ENCODE data around the gene ARL3. TPM values are rescaled to one million over a fixed set of nuclear protein-coding genes. Genes with fewer than 3 reads are reported as not detected.

The ARL3 gene
- total RNA-seq, 1 donor from 2014 or later: 18.2 TPM

- Histone ChIP-seq H4K20me1 (ENCODE audit: insufficient read depth, low read length) (no peaks in the 10 kb centered on the region), H3K79me2 (ENCODE audit: insufficient read depth, low read length) (no peaks in the 10 kb centered on the region), H3K36me3 (ENCODE audit: insufficient read depth, low read length) (no peaks in the 10 kb centered on the region), H3K9ac (ENCODE audit: low read length) (peak overlapping the region; percentile 78), H3K4me2 (ENCODE audit: low read length) (peak overlapping the region; percentile 83), H3K27me3 (ENCODE audit: insufficient read depth, low read length) (no peaks in the 10 kb centered on the region), H3K4me3 (ENCODE audit: insufficient read depth, low read depth, low read length) (no peak overlapping the region), H2AFZ (ENCODE audit: low read depth, low read length) (no peak overlapping the region), H3K27ac (ENCODE audit: low read depth, low read length) (peak overlapping the region; percentile 81), H3K4me1 (ENCODE audit: insufficient read depth, low read length) (peaks cover 38% of the 10 kb centered on the region), H3K9me3 (ENCODE audit: insufficient read depth, low read depth, low read length) (no peaks in the 10 kb centered on the region)
- FAIRE-seq: no peak
- TF ChIP-seq EZH2 (IDR thresholded peaks at IDR 0.05; ENCODE audit: insufficient read depth, low read length) (no peak), CTCF (IDR thresholded peaks at IDR 0.05; ENCODE audit: insufficient read depth, low read depth, low read length) (no peak)
- H3K9me3 Mint-ChIP-seq (ENCODE audit: unreplicated experiment): no peaks in the 10 kb centered on the region
- DNase-seq (ENCODE audit: low read depth): no peak
- H3K36me3 Mint-ChIP-seq (ENCODE audit: low read depth, unreplicated experiment): no peaks in the 10 kb centered on the region
- peak overlapping the region; percentile 79 for H3K4me3 Mint-ChIP-seq (ENCODE audit: unreplicated experiment)
- no peaks in the 10 kb centered on the region for H3K27me3 Mint-ChIP-seq (ENCODE audit: low read depth, unreplicated experiment)
- peak overlapping the region; percentile 100 for H3K27ac Mint-ChIP-seq (ENCODE audit: unreplicated experiment)
- peaks cover 62% of the 10 kb centered on the region for H3K4me1 Mint-ChIP-seq (ENCODE audit: low read depth, unreplicated experiment)
These were observed 39.1 kb downstream of the ARL3 start for GRCh38 chr10:102675011-102675665.

- peak overlapping the region; percentile 100 for H3K27ac Mint-ChIP-seq (ENCODE audit: unreplicated experiment)
- DNase-seq (ENCODE audit: low read depth): no peak
- H3K4me1 Mint-ChIP-seq (ENCODE audit: low read depth, unreplicated experiment): peaks cover 65% of the 10 kb centered on the region
- no peak overlapping the region for H2AFZ ChIP-seq (ENCODE audit: low read depth, low read length)
- H3K4me3 ChIP-seq (ENCODE audit: insufficient read depth, low read depth, low read length): no peak overlapping the region
- H3K4me3 Mint-ChIP-seq (ENCODE audit: unreplicated experiment): peak overlapping the region; percentile 15
- peak overlapping the region; percentile 83 for H3K4me2 ChIP-seq (ENCODE audit: low read length)
- H3K9ac ChIP-seq (ENCODE audit: low read length): peak overlapping the region; percentile 78
- no peak for TF ChIP-seq CTCF (IDR thresholded peaks at IDR 0.05; ENCODE audit: insufficient read depth, low read depth, low read length)
- TF ChIP-seq EZH2 (IDR thresholded peaks at IDR 0.05; ENCODE audit: insufficient read depth, low read length): no peak
- H3K27me3 Mint-ChIP-seq (ENCODE audit: low read depth, unreplicated experiment): no peaks in the 10 kb centered on the region
- H3K9me3 Mint-ChIP-seq (ENCODE audit: unreplicated experiment): no peaks in the 10 kb centered on the region
- no peak for FAIRE-seq
- H3K79me2 ChIP-seq (ENCODE audit: insufficient read depth, low read length): no peaks in the 10 kb centered on the region
- no peaks in the 10 kb centered on the region for H3K27me3 ChIP-seq (ENCODE audit: insufficient read depth, low read length)
- no peaks in the 10 kb centered on the region for H3K36me3 Mint-ChIP-seq (ENCODE audit: low read depth, unreplicated experiment)
- H3K4me1 ChIP-seq (ENCODE audit: insufficient read depth, low read length): peaks cover 38% of the 10 kb centered on the region
- H3K27ac ChIP-seq (ENCODE audit: low read depth, low read length): peak overlapping the region; percentile 40
- no peaks in the 10 kb centered on the region for H4K20me1 ChIP-seq (ENCODE audit: insufficient read depth, low read length)
- H3K9me3 ChIP-seq (ENCODE audit: insufficient read depth, low read depth, low read length): no peaks in the 10 kb centered on the region
- H3K36me3 ChIP-seq (ENCODE audit: insufficient read depth, low read length): no peaks in the 10 kb centered on the region
These were observed 39.6 kb downstream of the ARL3 start for GRCh38 chr10:102674566-102674965.

GRCh38 chr10:102673819-102674511 lies 40.2 kb downstream of the ARL3 start:
- H3K9me3 ChIP-seq (ENCODE audit: insufficient read depth, low read depth, low read length): no peaks in the 10 kb centered on the region
- no peak overlapping the region for H3K4me3 ChIP-seq (ENCODE audit: insufficient read depth, low read depth, low read length)
- Mint-ChIP-seq H3K27me3 (ENCODE audit: low read depth, unreplicated experiment) (no peaks in the 10 kb centered on the region), H3K9me3 (ENCODE audit: unreplicated experiment) (no peaks in the 10 kb centered on the region), H3K4me1 (ENCODE audit: low read depth, unreplicated experiment) (peaks cover 62% of the 10 kb centered on the region), H3K4me3 (ENCODE audit: unreplicated experiment) (peak overlapping the region; percentile 11), H3K27ac (ENCODE audit: unreplicated experiment) (peak overlapping the region; percentile 90), H3K36me3 (ENCODE audit: low read depth, unreplicated experiment) (no peaks in the 10 kb centered on the region)
- H3K27ac ChIP-seq (ENCODE audit: low read depth, low read length): peak overlapping the region; percentile 40
- peak overlapping the region; percentile 83 for H3K4me2 ChIP-seq (ENCODE audit: low read length)
- H2AFZ ChIP-seq (ENCODE audit: low read depth, low read length): peak overlapping the region; percentile 58
- H4K20me1 ChIP-seq (ENCODE audit: insufficient read depth, low read length): no peaks in the 10 kb centered on the region
- H3K36me3 ChIP-seq (ENCODE audit: insufficient read depth, low read length): no peaks in the 10 kb centered on the region
- no peaks in the 10 kb centered on the region for H3K79me2 ChIP-seq (ENCODE audit: insufficient read depth, low read length)
- FAIRE-seq (no peak), DNase-seq (ENCODE audit: low read depth) (peak; percentile 71)
- H3K9ac ChIP-seq (ENCODE audit: low read length): peak overlapping the region; percentile 78
- TF ChIP-seq EZH2 (IDR thresholded peaks at IDR 0.05; ENCODE audit: insufficient read depth, low read length) (no peak), CTCF (IDR thresholded peaks at IDR 0.05; ENCODE audit: insufficient read depth, low read depth, low read length) (no peak)
- no peaks in the 10 kb centered on the region for H3K27me3 ChIP-seq (ENCODE audit: insufficient read depth, low read length)
- peaks cover 38% of the 10 kb centered on the region for H3K4me1 ChIP-seq (ENCODE audit: insufficient read depth, low read length)

Data from astrocyte (in vitro differentiated cells and primary cell).